H9 (cell line): ENCODE results near the gene ASTN2. TPM values are rescaled to one million over a fixed set of nuclear protein-coding genes. Genes with fewer than 3 reads are reported as not detected.

Experiments
- DNase-seq: peaks from one replicate; pipeline ENCODE4 v3.0.0-alpha.2; 2017
- H2AFZ ChIP-seq: one replicate; pipeline ENCODE4 v1.6.1; 2013; ENCODE audit warnings: mild to moderate bottlenecking, low read length, control low read depth, moderate library complexity
- H2AK5ac ChIP-seq: 2 replicates; pipeline ENCODE4 v1.6.1; 2013; ENCODE audit warnings: low read length, control low read depth, mixed read lengths; ENCODE audit not compliant: insufficient read length
- H2BK120ac ChIP-seq: one replicate; pipeline ENCODE4 v1.6.1; 2013; ENCODE audit warnings: low read depth, mild to moderate bottlenecking, low read length, control low read depth, inconsistent platforms; ENCODE audit not compliant: poor library complexity, severe bottlenecking
- H2BK12ac ChIP-seq: 2 replicates; pipeline ENCODE4 v1.6.1; 2013; ENCODE audit warnings: low read length, control low read depth, mixed read lengths, low read depth; ENCODE audit not compliant: insufficient read length
- H2BK15ac ChIP-seq: 2 replicates; pipeline ENCODE4 v1.6.1; 2013; ENCODE audit warnings: low read depth, low read length, control low read depth
- H2BK20ac ChIP-seq: one replicate; pipeline ENCODE4 v1.6.1; 2013; ENCODE audit warnings: low read depth, mild to moderate bottlenecking, low read length, control low read depth, inconsistent platforms; ENCODE audit not compliant: poor library complexity, severe bottlenecking
- H2BK5ac ChIP-seq: 2 replicates; pipeline ENCODE4 v1.6.1; 2013; ENCODE audit warnings: low read length, control low read depth, mixed read lengths; ENCODE audit not compliant: insufficient read length
- H3K14ac ChIP-seq: 2 replicates; pipeline ENCODE4 v1.6.1; 2013; ENCODE audit warnings: low read length, control low read depth; ENCODE audit not compliant: insufficient read depth
- H3K18ac ChIP-seq: 2 replicates; pipeline ENCODE4 v1.6.1; 2013; ENCODE audit warnings: low read depth, mild to moderate bottlenecking, mixed read lengths, low read length, control low read depth; ENCODE audit not compliant: insufficient read length
- H3K23ac ChIP-seq: 2 replicates; pipeline ENCODE4 v1.6.1; 2013; ENCODE audit warnings: low read length, control low read depth, mixed read lengths, low read depth; ENCODE audit not compliant: insufficient read length
- H3K23me2 ChIP-seq: 2 replicates; pipeline ENCODE4 v1.6.1; 2013; ENCODE audit warnings: low read depth, mild to moderate bottlenecking, mixed read lengths, low read length, control low read depth; ENCODE audit not compliant: insufficient read length, poor library complexity, severe bottlenecking
- H3K27ac ChIP-seq: 2 replicates; pipeline ENCODE4 v1.5.1; 2013; ENCODE audit warnings: low read length, control low read depth, mixed read lengths, low read depth; ENCODE audit not compliant: insufficient read length
- H3K27me3 ChIP-seq: 2 replicates; pipeline ENCODE4 v1.6.1; 2013; ENCODE audit warnings: low read length, control low read depth, inconsistent platforms; ENCODE audit not compliant: insufficient read depth
- H3K4ac ChIP-seq: 2 replicates; pipeline ENCODE4 v1.6.1; 2013; ENCODE audit warnings: low read depth, mild to moderate bottlenecking, control low read depth, inconsistent platforms, low read length, moderate library complexity
- H3K4me1 ChIP-seq: 2 replicates; pipeline ENCODE4 v1.6.1; 2013; ENCODE audit warnings: low read length, control low read depth, inconsistent platforms; ENCODE audit not compliant: insufficient read depth
- H3K4me2 ChIP-seq: 2 replicates; pipeline ENCODE4 v1.6.1; 2013; ENCODE audit warnings: low read length, control low read depth, mixed read lengths; ENCODE audit not compliant: insufficient read length, insufficient read depth
- H3K56ac ChIP-seq: 2 replicates; pipeline ENCODE4 v1.6.1; 2013; ENCODE audit warnings: low read depth, mild to moderate bottlenecking, mixed read lengths, low read length, control low read depth; ENCODE audit not compliant: insufficient read length
- H3K79me1 ChIP-seq: 2 replicates; pipeline ENCODE4 v1.6.1; 2013; ENCODE audit warnings: low read depth, mild to moderate bottlenecking, moderate library complexity, low read length, control low read depth, inconsistent platforms; ENCODE audit not compliant: insufficient read depth, poor library complexity, severe bottlenecking
- H3K79me2 ChIP-seq: 2 replicates; pipeline ENCODE4 v1.6.1; 2013; ENCODE audit warnings: low read length, control low read depth, inconsistent platforms; ENCODE audit not compliant: insufficient read depth
- H3K9ac ChIP-seq: 2 replicates; pipeline ENCODE4 v1.6.1; 2013; ENCODE audit warnings: low read length, control low read depth, mixed read lengths; ENCODE audit not compliant: insufficient read length; ENCODE audit errors: extremely low read depth
- H3K9me3 ChIP-seq: one replicate; pipeline ENCODE4 v1.6.1; 2013; ENCODE audit warnings: low read depth, low read length, inconsistent platforms; ENCODE audit not compliant: control insufficient read depth
- H3T11ph ChIP-seq: one replicate; pipeline ENCODE4 v1.6.1; 2013; ENCODE audit warnings: mild to moderate bottlenecking, low read length, control low read depth, inconsistent platforms
- H4K20me1 ChIP-seq: one replicate; pipeline ENCODE4 v1.6.1; 2013; ENCODE audit not compliant: control insufficient read depth, insufficient read length, insufficient read depth
- H4K5ac ChIP-seq: 2 replicates; pipeline ENCODE4 v1.6.1; 2013; ENCODE audit warnings: low read depth, mild to moderate bottlenecking, mixed read lengths, low read length, control low read depth; ENCODE audit not compliant: insufficient read length
- H4K8ac ChIP-seq: replicated peaks from 2 replicates; pipeline ENCODE4 v1.6.1; 2013; ENCODE audit warnings: low read length, control low read depth, mixed read lengths, low read depth; ENCODE audit not compliant: insufficient read length
- H4K91ac ChIP-seq: 2 replicates; pipeline ENCODE4 v1.6.1; 2013; ENCODE audit warnings: low read depth, mild to moderate bottlenecking, moderate library complexity, mixed read lengths, low read length, control low read depth; ENCODE audit not compliant: insufficient read length
- H3K27ac Mint-ChIP-seq, 3 experiments: 2 replicates in 2 of 3; 3 replicates in 1 of 3; pipeline ENCODE4 v1.8.0; 2020 to 2021; ENCODE audit warnings: mixed read lengths in 3 of 3, mild to moderate bottlenecking in 1 of 3, moderate library complexity in 1 of 3
- H3K27me3 Mint-ChIP-seq: 2 replicates; pipeline ENCODE4 v1.8.0; 2021; ENCODE audit warnings: low read depth, mild to moderate bottlenecking, moderate library complexity, mixed read lengths
- H3K36me3 Mint-ChIP-seq, 3 experiments: 2 replicates in 2 of 3; 3 replicates in 1 of 3; pipeline ENCODE4 v1.8.0; 2020 to 2021; ENCODE audit warnings: low read depth in 3 of 3, mixed read lengths in 3 of 3; ENCODE audit not compliant: insufficient read depth in 1 of 3
- H3K4me1 Mint-ChIP-seq, 2 experiments: 2 replicates each; pipeline ENCODE4 v1.8.0; 2020; ENCODE audit warnings: mixed read lengths in 2 of 2
- H3K4me3 Mint-ChIP-seq, 2 experiments: 2 replicates in 1 of 2; 3 replicates in 1 of 2; pipeline ENCODE4 v1.8.0; 2020 to 2021; ENCODE audit warnings: mild to moderate bottlenecking in 2 of 2, mixed read lengths in 2 of 2, moderate library complexity in 1 of 2
- H3K9me3 Mint-ChIP-seq, 2 experiments: 2 replicates in 1 of 2; 3 replicates in 1 of 2; pipeline ENCODE4 v1.8.0; 2020; ENCODE audit warnings: mild to moderate bottlenecking in 2 of 2, mixed read lengths in 2 of 2, moderate library complexity in 1 of 2
- WGBS: extraction: QIAGEN DNeasy Blood & Tissue Kit; methylation state at CpG from one replicate; pipeline ENCODE4 v1.1.7; 2013; ENCODE audit warnings: missing lambda C conversion rate, low lambda C conversion rate, mixed read lengths; ENCODE audit not compliant: insufficient read length; ENCODE audit errors: extremely low coverage; 5-methylcytosine and 5-hydroxymethylcytosine counted together
- total RNA-seq: library from RNA; stranded (reverse); gene quantifications from 2 replicates; pipeline ENCODE4 v1.2.1, GENCODE V29; 2021
- TF ChIP-seq, protein P1 (sequence below): fragments of 200-600 bp; sonication (generic); conservative IDR thresholded peaks from 3 replicates; pipeline ENCODE4 v1.8.0; 2021; ENCODE audit warnings: antibody characterized with exemption, mild to moderate bottlenecking

The ASTN2 gene
- total RNA-seq, 1 experiment from 2014 or later = 9.7 TPM

DNA sequence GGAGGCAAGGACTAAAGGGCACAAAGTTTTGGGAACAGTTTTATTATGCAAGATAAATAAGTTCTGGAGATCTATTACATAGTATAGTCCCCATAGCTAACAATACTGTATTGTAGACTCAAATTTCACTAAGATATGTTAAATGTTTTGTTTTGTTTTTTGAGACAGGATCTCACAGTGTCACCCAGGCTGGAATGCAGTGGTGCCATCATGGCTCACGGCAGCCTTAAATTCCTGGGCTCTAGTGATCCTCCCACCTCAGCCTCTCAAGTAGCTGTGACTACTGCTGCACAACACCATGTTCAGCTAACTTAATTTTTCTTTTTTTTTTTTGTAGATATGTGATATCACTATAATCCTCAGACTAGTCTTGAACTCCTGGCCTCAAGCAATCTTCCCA lies 618.2 kb downstream of the ASTN2 start:
- H3K27me3 Mint-ChIP-seq = no peaks in the 10 kb centered on the region
- Histone ChIP-seq H3K4me2 (no peak overlapping the region), H3K4ac (no peak overlapping the region), H2AK5ac (no peak overlapping the region), H2AFZ (no peak overlapping the region), H3K56ac (no peak overlapping the region), H2BK15ac (no peak overlapping the region), H3K23ac (no peak overlapping the region), H3K23me2 (no peaks in the 10 kb centered on the region), H4K5ac (no peak overlapping the region), H2BK20ac (no peak overlapping the region), H4K8ac (no peak overlapping the region), H3K27ac (no peak overlapping the region), H2BK120ac (no peak overlapping the region), H3K18ac (no peak overlapping the region), H3K9ac (no peak overlapping the region), H4K91ac (no peak overlapping the region), H4K20me1 (no peaks in the 10 kb centered on the region), H3K14ac (no peak overlapping the region), H3K4me1 (peaks cover 3% of the 10 kb centered on the region), H3K79me2 (no peaks in the 10 kb centered on the region), H3K79me1 (no peaks in the 10 kb centered on the region), H2BK5ac (no peak overlapping the region), H3K9me3 (no peaks in the 10 kb centered on the region), H3K27me3 (no peaks in the 10 kb centered on the region), H3T11ph (no peak overlapping the region), H2BK12ac (no peak overlapping the region)
- H3K4me3 Mint-ChIP-seq = no peak overlapping the region
- no peaks in the 10 kb centered on the region for H3K36me3 Mint-ChIP-seq
- H3K27ac Mint-ChIP-seq = 0 out of 7 replicates have a peak overlapping the region, but pooled peaks of 1 of the 3 experiments have one; percentile 5
- DNase-seq = no peak
- WGBS = no CpG with 5 or more reads among the region's 1 CpG
- no peaks in the 10 kb centered on the region for H3K9me3 Mint-ChIP-seq
- TF ChIP-seq, protein P1, sequence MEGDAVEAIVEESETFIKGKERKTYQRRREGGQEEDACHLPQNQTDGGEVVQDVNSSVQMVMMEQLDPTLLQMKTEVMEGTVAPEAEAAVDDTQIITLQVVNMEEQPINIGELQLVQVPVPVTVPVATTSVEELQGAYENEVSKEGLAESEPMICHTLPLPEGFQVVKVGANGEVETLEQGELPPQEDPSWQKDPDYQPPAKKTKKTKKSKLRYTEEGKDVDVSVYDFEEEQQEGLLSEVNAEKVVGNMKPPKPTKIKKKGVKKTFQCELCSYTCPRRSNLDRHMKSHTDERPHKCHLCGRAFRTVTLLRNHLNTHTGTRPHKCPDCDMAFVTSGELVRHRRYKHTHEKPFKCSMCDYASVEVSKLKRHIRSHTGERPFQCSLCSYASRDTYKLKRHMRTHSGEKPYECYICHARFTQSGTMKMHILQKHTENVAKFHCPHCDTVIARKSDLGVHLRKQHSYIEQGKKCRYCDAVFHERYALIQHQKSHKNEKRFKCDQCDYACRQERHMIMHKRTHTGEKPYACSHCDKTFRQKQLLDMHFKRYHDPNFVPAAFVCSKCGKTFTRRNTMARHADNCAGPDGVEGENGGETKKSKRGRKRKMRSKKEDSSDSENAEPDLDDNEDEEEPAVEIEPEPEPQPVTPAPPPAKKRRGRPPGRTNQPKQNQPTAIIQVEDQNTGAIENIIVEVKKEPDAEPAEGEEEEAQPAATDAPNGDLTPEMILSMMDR = no peak
- H3K4me1 Mint-ChIP-seq = peaks cover 28 to 37% of the 10 kb centered on the region in 2 experiments
